ENCODE measurements around the gene IGFL1. TPM values are rescaled to one million over a fixed set of nuclear protein-coding genes. Genes with fewer than 3 reads are reported as not detected.

IGFL1 gene
- total RNA-seq, 1 experiment from 2014 or later, result not detected

DNA sequence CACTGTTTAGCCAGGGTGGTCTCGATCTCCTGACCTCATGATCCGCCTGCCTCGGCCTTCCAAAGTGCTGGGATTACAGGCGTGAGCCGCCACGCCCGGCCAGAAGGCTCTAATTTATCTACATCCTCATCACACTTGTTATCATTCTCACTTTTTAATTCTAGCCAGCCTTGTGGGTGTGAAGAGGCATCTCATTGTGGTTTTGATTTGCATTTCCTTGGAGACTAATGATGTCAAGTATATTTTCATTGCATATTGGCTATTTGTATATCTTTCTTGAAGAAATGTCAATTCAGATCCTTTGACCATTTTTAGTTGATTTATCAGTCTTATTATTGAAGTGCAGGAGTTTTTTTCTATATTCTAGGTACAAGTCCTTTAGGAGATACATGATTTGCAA, 39.6 kb downstream of the IGFL1 start:
- no peaks in the 10 kb centered on the region for H3K36me3 ChIP-seq (ENCODE audit: control insufficient read depth in 1 of 2, insufficient read depth in 2 of 2, low read length in 2 of 2)
- H3K4me2 ChIP-seq (ENCODE audit: low read length), result no peak overlapping the region
- CTCF ChIA-PET, result interaction anchor here (1.4 to 12.3 kb wide), 3 partner anchors 12 to 190 kb away, joined by 4 to 305 read pairs (median 6); no protein-coding TSS in a partner anchor
- no peaks in the 10 kb centered on the region for H3K79me2 ChIP-seq (ENCODE audit: insufficient read depth, low read length)
- H3K27me3 ChIP-seq (ENCODE audit: insufficient read depth, low read length), result peaks cover 31% of the 10 kb centered on the region
- POLR2A ChIA-PET, result no interaction called here
- H3K4me3 ChIP-seq (replicated peaks in 1 of 2; ENCODE audit: low read depth in 1 of 2, low read length in 2 of 2), result no peak overlapping the region
- H4K20me1 ChIP-seq (ENCODE audit: insufficient read depth), result no peaks in the 10 kb centered on the region
- H3K9me2 ChIP-seq (ENCODE audit: insufficient read depth), result no peaks in the 10 kb centered on the region
- RAD21 ChIA-PET (ENCODE audit: low non-redundant PET in 1 of 2, low total read pairs in 2 of 2, uncharacterized antibody in 2 of 2, unreplicated experiment in 2 of 2), result interaction anchor here in 1 of 2 experiments (1.0 kb wide), 1 partner anchor 191 kb away, joined by 3 read pairs; no protein-coding TSS in a partner anchor
- DNase-seq (ENCODE audit: low read depth, low spot score), result no peak
- no peak overlapping the region for H2AFZ ChIP-seq (ENCODE audit: low read depth, low read length, poor library complexity, severe bottlenecking)
- H3K4me1 ChIP-seq (ENCODE audit: control insufficient read depth in 1 of 2, insufficient read depth in 2 of 2, low read length in 2 of 2), result peaks cover 0 to 9% of the 10 kb centered on the region in 2 experiments; a peak in 1 of 4 replicates
- intact Hi-C loops (cut with micrococcal nuclease), result no loop called here
- no peak overlapping the region for H3K27ac ChIP-seq (ENCODE audit: low read depth, low read length)
- TF ChIP-seq TCF7L2 (IDR thresholded peaks at IDR 0.05; ENCODE audit: borderline replicate concordance, extremely low read depth, insufficient read depth, insufficient read length) (no peak), RAD21 (IDR thresholded peaks at IDR 0.05; ENCODE audit: low read depth) (no peak), EZH2phosphoT487 (IDR thresholded peaks at IDR 0.05; ENCODE audit: borderline replicate concordance) (no peak), JUND (IDR thresholded peaks at IDR 0.05) (no peak), REST (IDR thresholded peaks at IDR 0.05; ENCODE audit: low read depth) (no peak), ELF1 (IDR thresholded peaks at IDR 0.05; ENCODE audit: borderline replicate concordance, low read depth) (no peak), YY1 (IDR thresholded peaks at IDR 0.05; ENCODE audit: extremely low read depth, insufficient replicate concordance, low read depth, low read length) (no peak), POLR2AphosphoS5 (IDR thresholded peaks at IDR 0.05; ENCODE audit: low read depth, low read length) (no peak), SP1 (IDR thresholded peaks at IDR 0.05; ENCODE audit: low read depth) (no peak), SRF (IDR thresholded peaks at IDR 0.05; ENCODE audit: low read depth) (no peak), CBX3 (IDR thresholded peaks at IDR 0.05; ENCODE audit: low read depth) (no peak), SIN3A (IDR thresholded peaks at IDR 0.05; ENCODE audit: low read depth) (no peak), POLR2A (IDR thresholded peaks at IDR 0.05; ENCODE audit: borderline replicate concordance, extremely low read depth, insufficient read depth, insufficient read length) (no peak), ZFX (IDR thresholded peaks at IDR 0.05) (no peak)
- TF ChIP-seq, protein P1, sequence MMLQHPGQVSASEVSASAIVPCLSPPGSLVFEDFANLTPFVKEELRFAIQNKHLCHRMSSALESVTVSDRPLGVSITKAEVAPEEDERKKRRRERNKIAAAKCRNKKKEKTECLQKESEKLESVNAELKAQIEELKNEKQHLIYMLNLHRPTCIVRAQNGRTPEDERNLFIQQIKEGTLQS (IDR thresholded peaks at IDR 0.05), result no peak
- no TSS peak for BruUV-seq (replicated peaks)
- ATAC-seq, result no peak
- no peak overlapping the region for H3K9ac ChIP-seq (ENCODE audit: low read length)
- no peaks in the 10 kb centered on the region for H3K9me3 ChIP-seq (ENCODE audit: control insufficient read depth in 1 of 2, insufficient read depth in 1 of 2, low read depth in 1 of 2, low read length in 2 of 2)
